GM19193 (cell line): ENCODE results near the gene GRAP2.

Experiments
- POLR2A ChIP-seq: IDR thresholded peaks from 4 replicates; pipeline ENCODE4 v1.6.1; 2011; ENCODE audit not compliant: insufficient read depth, insufficient read length; ENCODE audit errors: extremely low read depth

The GRAP2 gene

GRCh38 chr22:39965748-39966147, 64.9 kb downstream of the GRAP2 start:
- no peak for TF ChIP-seq POLR2A

- no peak for TF ChIP-seq POLR2A
Measured at GRCh38 chr22:39966470-39966869, 65.6 kb downstream of the GRAP2 start.

- TF ChIP-seq POLR2A, result no peak
Measured at GRCh38 chr22:39967103-39967829, 66.4 kb downstream of the GRAP2 start.

GRCh38 chr22:39967996-39968972, 67.4 kb downstream of the GRAP2 start:
- TF ChIP-seq POLR2A, result no peak

GRCh38 chr22:39970742-39971141, 69.9 kb downstream of the GRAP2 start:
- TF ChIP-seq POLR2A, result no peak

- no peak for TF ChIP-seq POLR2A
Measured at GRCh38 chr22:39972641-39973040, 71.8 kb downstream of the GRAP2 start.

GRCh38 chr22:39973656-39974055, 72.8 kb downstream of the GRAP2 start:
- TF ChIP-seq POLR2A, result no peak

- no peak for TF ChIP-seq POLR2A
Measured at GRCh38 chr22:39974065-39974464, 73.2 kb downstream of the GRAP2 start.

- TF ChIP-seq POLR2A, result no peak
Measured at GRCh38 chr22:39979048-39979447, 78.2 kb downstream of the GRAP2 start.

- no peak for TF ChIP-seq POLR2A
Measured at GRCh38 chr22:39979458-39979857, 78.6 kb downstream of the GRAP2 start.

GRCh38 chr22:39980596-39980995, 79.7 kb downstream of the GRAP2 start:
- TF ChIP-seq POLR2A, result no peak

- no peak for TF ChIP-seq POLR2A
Measured at GRCh38 chr22:39983346-39983745, 82.5 kb downstream of the GRAP2 start.

GRCh38 chr22:39984006-39984405, 83.1 kb downstream of the GRAP2 start:
- TF ChIP-seq POLR2A, result no peak

GRCh38 chr22:39984746-39985145, 83.9 kb downstream of the GRAP2 start:
- TF ChIP-seq POLR2A, result no peak

- no peak for TF ChIP-seq POLR2A
Measured at GRCh38 chr22:39985383-39986035, 84.6 kb downstream of the GRAP2 start.
